Activated T-helper 1 cell treated with anti-CD3 and anti-CD28 coated beads, Interleukin-2, amount 50 U/mL, for 16 hours (primary cell): ENCODE data around the gene PCDH9.

Experiments
- DNase-seq, 2 donors: peaks; one replicate each; pipeline ENCODE4 v3.0.0-alpha.2; 2020; ENCODE audit warnings: low read depth in 1 of 2, low spot score in 1 of 2

The PCDH9 gene

GRCh38 chr13:66977161-66977560 is 253.0 kb downstream of the PCDH9 start:
- DNase-seq, result no peak

GRCh38 chr13:66974889-66975288 is 255.2 kb downstream of the PCDH9 start:
- DNase-seq, result no peak

GRCh38 chr13:66974174-66974573 is 256.0 kb downstream of the PCDH9 start:
- DNase-seq, result no peak

GRCh38 chr13:66972659-66973058 is 257.5 kb downstream of the PCDH9 start:
- DNase-seq, result no peak

- no peak for DNase-seq
Observed at GRCh38 chr13:66971004-66971403, 259.1 kb downstream of the PCDH9 start.

GRCh38 chr13:66969291-66969690 is 260.8 kb downstream of the PCDH9 start:
- no peak for DNase-seq

- DNase-seq, result no peak
Observed at GRCh38 chr13:66967811-66968597, 262.1 kb downstream of the PCDH9 start.

GRCh38 chr13:66965181-66965580 is 265.0 kb downstream of the PCDH9 start:
- no peak for DNase-seq

- DNase-seq, result no peak
Observed at GRCh38 chr13:66962953-66963352, 267.2 kb downstream of the PCDH9 start.

GRCh38 chr13:66958611-66959010 is 271.5 kb downstream of the PCDH9 start:
- no peak for DNase-seq

GRCh38 chr13:66952507-66952906 is 277.6 kb downstream of the PCDH9 start:
- DNase-seq, result no peak

- DNase-seq, result no peak
Observed at GRCh38 chr13:66951426-66951825, 278.7 kb downstream of the PCDH9 start.

GRCh38 chr13:66950666-66951065 is 279.5 kb downstream of the PCDH9 start:
- no peak for DNase-seq

- DNase-seq, result no peak
Observed at GRCh38 chr13:66948910-66949309, 281.2 kb downstream of the PCDH9 start.

- DNase-seq, result no peak
Observed at GRCh38 chr13:66943530-66943929, 286.6 kb downstream of the PCDH9 start.

- no peak for DNase-seq
Observed at GRCh38 chr13:66940113-66940512, 290.0 kb downstream of the PCDH9 start.

- no peak for DNase-seq
Observed at GRCh38 chr13:66937423-66937822, 292.7 kb downstream of the PCDH9 start.

- no peak for DNase-seq
Observed at GRCh38 chr13:66933994-66934393, 296.1 kb downstream of the PCDH9 start.

GRCh38 chr13:66933527-66933926 is 296.6 kb downstream of the PCDH9 start:
- no peak for DNase-seq

- no peak for DNase-seq
Observed at GRCh38 chr13:66927562-66927961, 302.6 kb downstream of the PCDH9 start.

GRCh38 chr13:66926851-66927524 is 303.1 kb downstream of the PCDH9 start:
- DNase-seq, result no peak

GRCh38 chr13:66926200-66926850 is 303.8 kb downstream of the PCDH9 start:
- no peak for DNase-seq
